Right renal pelvis (tissue), 4 donors: Measurements from ENCODE around the gene BMPR1A. TPM values are rescaled to one million over a fixed set of nuclear protein-coding genes. Genes with fewer than 3 reads are reported as not detected.
"Not testable (repeated sequence)": the region's sequence is repeated elsewhere in the genome, so short reads cannot be mapped to it uniquely, and the experiment has no call there.

Experiments
- DNase-seq, 4 donors: peaks; one replicate each; pipeline ENCODE4 v3.0.0-alpha.2; 2013; ENCODE audit warnings: low read depth in 4 of 4, low spot score in 3 of 4, missing footprints in 1 of 4
- polyA plus RNA-seq, 4 donors: library from polyadenylated mRNA; unstranded; fragments of 120-200 nt; gene quantifications; one replicate each; pipeline ENCODE4 v1.2.1, GENCODE V29; 2013; ENCODE audit not compliant: insufficient read length in 4 of 4

BMPR1A gene
- polyA plus RNA-seq, 4 donors = 63.2 to 85.5 (median 75.5) TPM

DNA sequence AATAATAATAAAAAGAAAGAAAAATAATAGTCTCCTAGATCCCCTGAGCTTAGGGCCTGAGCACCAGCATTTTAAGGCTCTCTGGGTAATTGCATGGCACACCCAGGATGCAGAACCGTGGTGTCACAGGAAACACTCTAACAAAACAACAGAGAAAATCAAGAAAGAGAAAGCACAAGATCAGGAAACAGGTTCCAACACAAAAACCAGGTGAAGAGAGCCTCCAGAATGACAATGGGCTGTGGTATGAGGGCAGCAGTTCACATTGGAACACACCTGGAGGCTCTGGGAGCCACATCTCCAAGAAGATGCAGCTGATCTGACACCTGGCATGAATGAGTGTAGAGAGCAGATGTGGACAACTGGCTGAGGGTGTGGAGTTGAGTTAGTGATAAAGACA lies 193.9 kb downstream of the BMPR1A start:
- DNase-seq = no peak

GRCh38 chr10:86951184-86951761 lies 194.9 kb downstream of the BMPR1A start:
- DNase-seq = no peak

DNA sequence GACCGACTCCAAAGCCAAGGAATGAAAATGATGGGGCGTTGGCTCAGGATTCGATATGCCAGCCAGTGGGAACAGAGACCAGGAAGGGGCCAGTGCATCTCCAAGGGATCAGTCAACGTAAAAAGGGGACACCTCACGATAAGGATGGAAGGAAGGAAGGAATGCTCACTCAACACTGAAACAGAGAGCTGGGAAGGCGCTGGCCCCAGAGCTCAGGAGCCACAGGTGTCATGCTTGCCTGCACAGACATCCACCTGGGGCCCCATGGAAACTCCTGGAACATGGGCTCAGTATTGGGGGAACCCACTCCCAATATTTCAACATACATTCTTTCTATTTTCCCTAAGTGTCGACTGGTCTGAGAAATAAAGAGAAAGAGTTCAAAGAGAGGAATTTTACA lies 195.7 kb downstream of the BMPR1A start:
- DNase-seq = no peak

DNA sequence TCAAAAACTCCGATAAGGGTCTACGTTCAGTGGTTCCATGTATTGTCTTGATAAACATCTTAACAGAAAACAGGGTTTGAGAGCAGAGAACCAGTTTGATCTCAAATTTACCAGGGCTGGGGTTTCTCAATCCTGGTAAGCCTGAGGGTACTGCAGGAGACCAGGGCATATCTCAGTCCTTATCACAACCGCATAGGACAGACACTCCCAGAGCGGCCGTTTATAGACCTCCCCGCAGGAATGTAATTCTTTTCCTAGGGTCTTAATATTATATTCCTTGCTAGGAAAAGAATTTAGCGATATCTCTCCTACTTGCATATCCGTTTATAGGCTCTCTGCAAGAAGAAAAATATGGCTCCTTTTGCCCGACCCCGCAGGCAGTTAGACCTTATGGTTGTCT lies 196.3 kb downstream of the BMPR1A start:
- DNase-seq = not testable (repeated sequence)

DNA sequence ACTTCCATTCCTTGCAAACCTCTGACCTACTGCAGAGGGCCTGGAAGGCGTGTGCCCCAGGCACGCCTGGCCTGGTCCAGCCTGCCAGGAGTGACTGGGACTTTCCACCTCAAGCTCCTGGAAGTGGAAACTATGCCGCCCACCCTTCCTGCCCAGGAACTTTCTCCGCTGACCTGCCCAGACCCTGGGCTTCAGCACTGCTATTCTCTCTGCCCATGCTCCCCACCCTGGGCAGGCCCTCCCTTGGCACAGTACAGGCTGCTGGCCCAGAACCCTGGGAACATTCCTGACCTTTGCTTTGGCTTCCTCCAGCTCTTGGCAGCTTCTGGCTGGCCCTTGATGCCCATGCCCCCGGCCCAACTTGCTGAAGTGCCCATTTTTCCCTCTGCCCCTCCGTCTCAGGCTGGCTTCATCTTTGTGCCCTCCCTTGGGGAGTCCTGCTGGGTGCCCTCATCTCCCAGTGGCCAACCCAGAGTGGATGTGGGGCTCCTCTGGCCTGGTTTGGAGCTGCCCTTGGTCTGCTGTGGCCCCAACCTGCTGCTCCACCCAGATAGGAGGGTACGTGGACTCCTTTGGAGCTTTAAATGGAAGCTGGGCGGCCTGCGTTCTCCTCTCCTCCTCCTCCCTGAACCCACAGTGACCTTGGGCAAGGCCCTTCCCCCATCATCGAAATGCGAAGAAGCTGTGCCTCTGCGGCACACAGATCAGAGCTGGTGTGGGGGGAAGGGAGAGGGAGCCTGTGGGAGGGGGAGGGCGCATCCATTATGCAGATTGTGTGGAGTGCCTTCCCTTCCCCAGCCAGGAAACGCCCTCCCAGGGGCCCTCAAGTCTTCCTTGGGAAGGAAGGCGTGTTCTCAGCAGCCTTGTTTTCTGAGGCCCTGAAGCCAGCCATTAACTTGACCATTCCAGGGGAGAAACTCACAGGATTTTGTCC lies 197.6 kb downstream of the BMPR1A start:
- DNase-seq = peak in 1 of 4 donors; percentile 62

GRCh38 chr10:86954681-86955500 lies 198.5 kb downstream of the BMPR1A start:
- no peak for DNase-seq

- no peak for DNase-seq
These were observed 199.2 kb downstream of the BMPR1A start for GRCh38 chr10:86955501-86956194.

DNA sequence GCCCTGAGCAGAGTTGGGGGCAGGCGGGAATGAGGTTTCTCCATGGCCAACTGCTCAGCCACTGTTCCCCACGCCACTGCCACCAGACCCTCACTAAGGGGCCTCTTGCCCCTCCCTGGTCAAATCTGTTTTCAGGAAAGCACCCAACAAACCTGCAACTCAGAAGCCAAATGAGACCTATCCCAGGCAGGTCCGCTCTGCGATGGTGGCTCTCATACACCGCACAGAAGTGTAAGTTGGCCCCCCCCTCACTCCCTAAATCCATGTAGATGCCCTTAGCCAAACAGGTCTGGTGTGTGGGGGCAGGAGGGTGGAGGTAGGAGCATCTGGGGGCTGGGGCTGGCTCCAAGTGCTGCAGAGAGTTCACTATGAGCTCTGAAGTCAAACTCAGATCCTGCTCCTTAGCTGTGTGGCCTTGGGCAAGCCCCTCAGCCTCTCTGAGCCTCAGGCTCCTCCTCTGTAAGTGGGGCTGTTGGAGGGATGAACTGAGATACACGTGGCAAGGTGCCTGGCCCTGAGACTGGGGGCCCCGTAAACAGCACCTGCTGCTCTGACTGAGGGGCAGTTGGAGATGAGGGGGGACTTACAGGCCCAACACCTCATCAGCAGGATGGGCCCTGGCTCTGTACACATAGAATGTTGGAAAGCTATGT lies 199.9 kb downstream of the BMPR1A start:
- DNase-seq = no peak

DNA sequence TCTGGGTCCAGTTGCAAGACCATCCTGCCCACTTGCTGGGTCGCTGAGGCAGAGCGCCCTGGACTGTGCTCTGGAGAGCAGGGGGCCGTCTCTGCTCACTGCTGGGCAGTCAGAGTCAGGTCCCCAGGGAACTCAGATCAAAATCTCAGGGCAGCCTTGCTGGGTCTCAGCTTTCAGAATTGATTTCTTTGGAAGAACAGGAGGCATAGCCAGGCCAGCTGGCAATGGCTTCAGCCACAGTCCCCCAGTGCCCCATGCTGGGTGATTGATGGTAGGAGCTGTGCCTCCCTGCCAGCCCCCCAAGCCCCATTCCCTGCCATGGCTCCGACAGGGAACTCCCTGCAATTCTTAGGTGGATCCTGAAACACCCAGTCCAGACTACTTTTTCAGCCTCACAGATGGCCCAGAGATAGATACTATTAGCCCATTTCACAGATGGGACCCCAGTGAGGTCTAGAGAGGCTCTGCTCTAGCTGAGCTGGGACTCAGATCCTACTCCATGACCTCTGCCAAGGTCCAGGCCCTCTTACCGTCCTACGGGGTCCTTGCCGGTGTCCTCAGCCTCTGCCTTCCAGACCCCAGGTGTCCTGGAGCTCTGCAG lies 200.5 kb downstream of the BMPR1A start:
- DNase-seq = no peak

DNA sequence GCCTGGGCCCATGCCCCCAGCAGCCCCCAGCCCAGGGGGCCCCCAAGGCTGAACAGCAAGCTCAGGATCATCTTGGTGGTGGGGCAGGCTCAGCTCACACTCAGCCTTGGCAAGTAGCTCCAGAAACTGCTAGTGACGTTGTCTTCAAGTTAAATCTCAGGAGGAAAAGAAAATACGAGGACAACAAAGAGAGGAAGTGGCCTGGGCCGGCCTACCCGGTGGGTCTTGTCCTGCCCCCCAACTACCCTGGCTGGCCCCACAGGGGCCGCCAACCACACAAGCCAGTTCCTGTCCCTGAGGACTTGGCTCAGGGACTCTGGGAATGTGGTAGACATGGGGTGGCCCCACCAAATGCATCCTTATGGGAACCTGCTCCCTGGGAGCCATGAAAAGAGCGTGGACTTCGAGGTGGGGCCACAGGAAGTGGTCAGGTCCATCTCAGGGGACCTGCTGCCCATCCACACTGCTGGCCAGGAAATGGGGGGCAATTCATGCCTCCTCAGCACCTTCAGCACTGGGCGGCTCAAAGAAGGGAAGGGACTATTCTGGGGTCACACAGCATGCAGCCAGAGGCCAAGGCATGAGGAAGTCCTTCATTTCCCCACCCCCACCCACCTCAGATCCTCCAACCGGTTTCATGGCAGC lies 201.2 kb downstream of the BMPR1A start, which contains the start of gene MMRN2:
Gene MMRN2, minus strand, starts transcription at position 145 of the 645 bp plus-strand sequence. Its CDS starts 74 bp downstream, at position 71.
- no peak for DNase-seq

DNA sequence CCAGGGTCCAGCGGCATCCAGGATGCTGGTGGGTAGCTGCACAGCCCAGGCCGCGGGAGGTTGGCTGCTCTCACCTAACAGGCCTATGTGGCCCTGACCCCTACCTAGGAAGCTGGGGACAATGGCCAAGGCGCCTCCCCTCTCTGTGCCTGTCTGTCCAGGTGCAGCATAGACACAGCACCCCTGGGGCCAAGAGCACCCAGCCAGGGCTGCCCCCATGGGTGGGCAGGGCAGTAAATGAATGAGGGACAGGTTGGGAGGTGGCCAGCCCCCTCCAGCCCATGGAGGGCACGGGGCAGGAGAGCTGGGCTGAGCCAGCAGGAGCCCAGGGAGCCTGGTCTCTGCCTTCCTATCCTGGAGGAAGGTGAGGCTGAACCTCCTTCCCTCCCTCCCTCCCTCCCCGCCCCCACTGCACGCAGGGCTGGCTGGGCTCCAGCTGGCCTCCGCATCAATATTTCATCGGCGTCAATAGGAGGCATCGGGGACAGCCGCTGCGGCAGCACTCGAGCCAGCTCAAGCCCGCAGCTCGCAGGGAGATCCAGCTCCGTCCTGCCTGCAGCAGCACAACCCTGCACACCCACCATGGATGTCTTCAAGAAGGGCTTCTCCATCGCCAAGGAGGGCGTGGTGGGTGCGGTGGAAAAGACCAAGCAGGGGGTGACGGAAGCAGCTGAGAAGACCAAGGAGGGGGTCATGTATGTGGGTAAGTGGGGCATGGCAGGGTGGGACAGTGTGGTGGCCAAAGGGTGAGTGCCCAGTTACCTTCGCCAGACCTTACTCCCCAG lies 201.9 kb downstream of the BMPR1A start, which contains the start of gene SNCG:
Gene SNCG, plus strand, starts transcription at position 484 of the 785 bp plus-strand sequence. Its CDS starts 99 bp downstream, at position 583.
- no peak for DNase-seq

DNA sequence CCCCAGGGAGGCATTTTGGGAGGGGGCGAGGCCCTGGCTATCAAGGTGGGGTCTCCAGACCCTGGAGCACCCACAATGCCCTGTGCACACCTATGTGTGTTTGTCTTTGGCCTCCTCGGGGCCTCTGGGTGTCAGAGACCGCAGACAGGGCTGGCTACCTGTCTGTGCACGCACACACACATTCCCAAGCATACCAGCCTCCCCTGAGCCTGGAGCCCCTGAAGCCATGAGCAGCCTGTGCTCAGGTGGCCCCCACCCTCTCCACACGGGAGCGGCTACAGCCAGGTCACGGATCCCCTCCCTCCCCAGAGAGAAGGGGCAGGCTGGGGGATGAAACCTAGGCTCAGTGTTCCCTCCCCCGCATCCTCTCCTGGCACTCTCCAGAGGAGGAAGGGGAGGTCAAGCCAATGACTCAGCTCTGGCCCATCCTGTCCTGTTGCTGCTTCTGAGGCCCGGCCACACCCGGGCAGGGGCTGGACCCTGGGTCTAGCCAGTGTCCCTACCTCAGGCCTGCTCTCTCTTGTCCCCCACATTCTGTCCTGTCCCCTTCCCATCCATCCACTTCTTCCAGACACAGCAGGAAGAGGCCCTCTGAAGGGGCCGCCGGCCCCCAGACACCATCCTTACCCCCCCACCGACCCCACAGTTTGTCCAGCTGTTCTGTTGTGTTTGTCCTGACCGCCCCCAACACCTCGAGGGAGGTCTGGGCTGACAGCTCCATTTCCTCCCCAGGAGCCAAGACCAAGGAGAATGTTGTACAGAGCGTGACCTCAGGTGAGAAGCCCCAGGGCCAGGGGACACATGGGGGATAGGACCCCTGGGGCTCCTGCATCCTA lies 202.7 kb downstream of the BMPR1A start:
- DNase-seq = no peak

- DNase-seq = no peak
These were observed 203.3 kb downstream of the BMPR1A start for GRCh38 chr10:86959737-86960002.

DNA sequence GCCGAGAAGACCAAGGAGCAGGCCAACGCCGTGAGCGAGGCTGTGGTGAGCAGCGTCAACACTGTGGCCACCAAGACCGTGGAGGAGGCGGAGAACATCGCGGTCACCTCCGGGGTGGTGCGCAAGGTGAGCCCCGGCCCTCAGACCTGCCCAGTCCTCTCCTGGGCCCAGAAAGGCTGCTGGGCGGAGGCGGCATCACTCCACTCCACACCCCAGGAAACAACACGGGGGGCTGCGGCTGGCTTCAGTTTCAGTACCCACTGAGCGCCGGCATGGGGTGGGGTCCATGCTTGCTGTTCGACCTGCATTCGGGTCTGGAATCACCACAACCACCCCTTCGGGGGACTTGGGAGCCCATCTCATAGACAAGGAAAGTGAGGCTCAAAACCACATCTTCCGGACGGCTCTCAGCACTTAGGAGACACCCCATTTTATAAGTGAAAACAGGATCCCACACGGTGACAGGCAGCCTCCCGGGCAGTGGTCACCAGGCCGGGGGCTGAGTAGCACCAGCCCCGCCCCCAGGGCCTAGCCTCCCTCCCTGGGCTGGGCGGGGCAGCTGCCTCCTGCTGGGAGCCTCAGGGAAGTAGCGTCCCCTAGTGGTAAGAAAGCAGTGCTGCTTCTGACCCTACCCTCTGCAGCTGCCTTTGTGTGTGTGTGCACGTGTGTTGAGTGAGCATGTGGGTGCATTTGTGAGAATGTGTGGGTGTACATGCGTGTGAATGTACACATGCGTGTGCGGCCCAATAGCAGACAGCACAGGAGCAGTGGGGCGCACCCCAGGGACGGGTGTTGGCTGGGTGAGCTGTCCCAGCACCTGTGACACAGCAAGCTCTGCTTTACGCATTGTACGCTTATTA lies 203.8 kb downstream of the BMPR1A start:
- DNase-seq = no peak

GRCh38 chr10:86960863-86961434 lies 204.5 kb downstream of the BMPR1A start:
- DNase-seq = no peak

GRCh38 chr10:86961481-86962091 lies 205.2 kb downstream of the BMPR1A start:
- DNase-seq = no peak
